OCI-LY3 (cell line): ENCODE results near the gene LRRC8D.

Source experiments
- CTCF ChIP-seq: fragments of 200-600, 300-600 bp; sonication (generic); IDR thresholded peaks from 2 replicates; pipeline ENCODE4 v1.5.1; 2014; ENCODE audit warnings: antibody characterized with exemption, low read length, low read depth
- EZH2phosphoT487 ChIP-seq: fragments of 200-600 bp; shearing (Covaris generic); IDR thresholded peaks from 2 replicates; pipeline ENCODE4 v1.6.1; 2018; ENCODE audit warnings: antibody characterized with exemption, mixed run types, low read depth

GRCh38 chr1:89855413-89856123, 34.7 kb downstream of the LRRC8D start:
- TF ChIP-seq EZH2phosphoT487 = no peak
- TF ChIP-seq CTCF = no peak
